Measurements from ENCODE around the gene OGA.

GRCh38 chr10:101835362-101835761, 17.1 kb upstream of the OGA start:
- TF ChIP-seq CTCF (IDR thresholded peaks at IDR 0.05; ENCODE audit: extremely low read depth in 1 of 2, insufficient read depth in 1 of 2, low read depth in 1 of 2, low read length in 2 of 2) = no peak
- no peak for TF ChIP-seq POLR2A (IDR thresholded peaks at IDR 0.05; ENCODE audit: low read depth, low read length)
- no peak for TF ChIP-seq MAX (IDR thresholded peaks at IDR 0.05; ENCODE audit: insufficient read depth, insufficient read length)
- no peak for TF ChIP-seq GATA2 (IDR thresholded peaks at IDR 0.05; ENCODE audit: insufficient read depth, insufficient read length, low read depth, low read length)
- TF ChIP-seq EZH2 (IDR thresholded peaks at IDR 0.05; ENCODE audit: borderline replicate concordance, low read depth, low read length, severe bottlenecking) = no peak
- TF ChIP-seq POLR2AphosphoS5 (IDR thresholded peaks at IDR 0.05; ENCODE audit: insufficient read depth, low read depth, low read length) = no peak
